Measurements from ENCODE around the gene SARDH.

SARDH gene

GRCh38 chr9:133704711-133705181, 33.4 kb downstream of the SARDH start:
- DNase-seq (ENCODE audit: low read depth in 2 of 2) = no peak

GRCh38 chr9:133703591-133704399, 34.4 kb downstream of the SARDH start:
- DNase-seq (ENCODE audit: low read depth in 2 of 2) = no peak

- no peak for DNase-seq (ENCODE audit: low read depth in 2 of 2)
Measured at GRCh38 chr9:133702798-133703590, 35.2 kb downstream of the SARDH start.

GRCh38 chr9:133701981-133702797, 36.0 kb downstream of the SARDH start:
- DNase-seq (ENCODE audit: low read depth in 2 of 2) = peak; percentile 36 to 53

GRCh38 chr9:133701321-133701980, 36.7 kb downstream of the SARDH start:
- DNase-seq (ENCODE audit: low read depth in 2 of 2) = no peak

- DNase-seq (ENCODE audit: low read depth in 2 of 2) = no peak
Measured at GRCh38 chr9:133700819-133701320, 37.3 kb downstream of the SARDH start.

GRCh38 chr9:133699546-133699945, 38.6 kb downstream of the SARDH start:
- DNase-seq (ENCODE audit: low read depth in 2 of 2) = no peak

- no peak for DNase-seq (ENCODE audit: low read depth in 2 of 2)
Measured at GRCh38 chr9:133696071-133696472, 42.1 kb downstream of the SARDH start.

- DNase-seq (ENCODE audit: low read depth in 2 of 2) = no peak
Measured at GRCh38 chr9:133694686-133695085, 43.5 kb downstream of the SARDH start.

GRCh38 chr9:133693703-133694529, 44.2 kb downstream of the SARDH start:
- no peak for DNase-seq (ENCODE audit: low read depth in 2 of 2)

- DNase-seq (ENCODE audit: low read depth in 2 of 2) = no peak
Measured at GRCh38 chr9:133693116-133693515, 45.0 kb downstream of the SARDH start.

GRCh38 chr9:133692364-133692985, 45.7 kb downstream of the SARDH start:
- no peak for DNase-seq (ENCODE audit: low read depth in 2 of 2)

- DNase-seq (ENCODE audit: low read depth in 2 of 2) = no peak
Measured at GRCh38 chr9:133691626-133692363, 46.4 kb downstream of the SARDH start.

- no peak for DNase-seq (ENCODE audit: low read depth in 2 of 2)
Measured at GRCh38 chr9:133691191-133691590, 47.0 kb downstream of the SARDH start.

GRCh38 chr9:133690081-133690561, 48.0 kb downstream of the SARDH start:
- no peak for DNase-seq (ENCODE audit: low read depth in 2 of 2)

GRCh38 chr9:133689151-133689763, 48.9 kb downstream of the SARDH start:
- DNase-seq (ENCODE audit: low read depth in 2 of 2) = no peak

GRCh38 chr9:133687856-133688761, 50.0 kb downstream of the SARDH start:
- no peak for DNase-seq (ENCODE audit: low read depth in 2 of 2)

Data from fibroblast of skin of left quadriceps (primary cell).